H9 (cell line): ENCODE measurements around the gene CNGB1. TPM values are rescaled to one million over a fixed set of nuclear protein-coding genes. Genes with fewer than 3 reads are reported as not detected.
A peak's percentile ranks its signal among the peaks of the same experiment; 100 is the strongest.
"Not testable (repeated sequence)": the region's sequence is repeated elsewhere in the genome, so short reads cannot be mapped to it uniquely, and the experiment has no call there.

Experiments used
- DNase-seq: peaks from one replicate; pipeline ENCODE4 v3.0.0-alpha.2; 2017
- H2AFZ ChIP-seq: one replicate; pipeline ENCODE4 v1.6.1; 2013; ENCODE audit warnings: mild to moderate bottlenecking, low read length, control low read depth, moderate library complexity
- H2AK5ac ChIP-seq: 2 replicates; pipeline ENCODE4 v1.6.1; 2013; ENCODE audit warnings: low read length, control low read depth, mixed read lengths; ENCODE audit not compliant: insufficient read length
- H2BK120ac ChIP-seq: one replicate; pipeline ENCODE4 v1.6.1; 2013; ENCODE audit warnings: low read depth, mild to moderate bottlenecking, low read length, control low read depth, inconsistent platforms; ENCODE audit not compliant: poor library complexity, severe bottlenecking
- H2BK12ac ChIP-seq: 2 replicates; pipeline ENCODE4 v1.6.1; 2013; ENCODE audit warnings: low read length, control low read depth, mixed read lengths, low read depth; ENCODE audit not compliant: insufficient read length
- H2BK15ac ChIP-seq: 2 replicates; pipeline ENCODE4 v1.6.1; 2013; ENCODE audit warnings: low read depth, low read length, control low read depth
- H2BK20ac ChIP-seq: one replicate; pipeline ENCODE4 v1.6.1; 2013; ENCODE audit warnings: low read depth, mild to moderate bottlenecking, low read length, control low read depth, inconsistent platforms; ENCODE audit not compliant: poor library complexity, severe bottlenecking
- H2BK5ac ChIP-seq: 2 replicates; pipeline ENCODE4 v1.6.1; 2013; ENCODE audit warnings: low read length, control low read depth, mixed read lengths; ENCODE audit not compliant: insufficient read length
- H3K14ac ChIP-seq: 2 replicates; pipeline ENCODE4 v1.6.1; 2013; ENCODE audit warnings: low read length, control low read depth; ENCODE audit not compliant: insufficient read depth
- H3K18ac ChIP-seq: 2 replicates; pipeline ENCODE4 v1.6.1; 2013; ENCODE audit warnings: low read depth, mild to moderate bottlenecking, mixed read lengths, low read length, control low read depth; ENCODE audit not compliant: insufficient read length
- H3K23ac ChIP-seq: 2 replicates; pipeline ENCODE4 v1.6.1; 2013; ENCODE audit warnings: low read length, control low read depth, mixed read lengths, low read depth; ENCODE audit not compliant: insufficient read length
- H3K23me2 ChIP-seq: 2 replicates; pipeline ENCODE4 v1.6.1; 2013; ENCODE audit warnings: low read depth, mild to moderate bottlenecking, mixed read lengths, low read length, control low read depth; ENCODE audit not compliant: insufficient read length, poor library complexity, severe bottlenecking
- H3K27ac ChIP-seq: 2 replicates; pipeline ENCODE4 v1.5.1; 2013; ENCODE audit warnings: low read length, control low read depth, mixed read lengths, low read depth; ENCODE audit not compliant: insufficient read length
- H3K27me3 ChIP-seq: 2 replicates; pipeline ENCODE4 v1.6.1; 2013; ENCODE audit warnings: low read length, control low read depth, inconsistent platforms; ENCODE audit not compliant: insufficient read depth
- H3K4ac ChIP-seq: 2 replicates; pipeline ENCODE4 v1.6.1; 2013; ENCODE audit warnings: low read depth, mild to moderate bottlenecking, control low read depth, inconsistent platforms, low read length, moderate library complexity
- H3K4me1 ChIP-seq: 2 replicates; pipeline ENCODE4 v1.6.1; 2013; ENCODE audit warnings: low read length, control low read depth, inconsistent platforms; ENCODE audit not compliant: insufficient read depth
- H3K4me2 ChIP-seq: 2 replicates; pipeline ENCODE4 v1.6.1; 2013; ENCODE audit warnings: low read length, control low read depth, mixed read lengths; ENCODE audit not compliant: insufficient read length, insufficient read depth
- H3K56ac ChIP-seq: 2 replicates; pipeline ENCODE4 v1.6.1; 2013; ENCODE audit warnings: low read depth, mild to moderate bottlenecking, mixed read lengths, low read length, control low read depth; ENCODE audit not compliant: insufficient read length
- H3K79me1 ChIP-seq: 2 replicates; pipeline ENCODE4 v1.6.1; 2013; ENCODE audit warnings: low read depth, mild to moderate bottlenecking, moderate library complexity, low read length, control low read depth, inconsistent platforms; ENCODE audit not compliant: insufficient read depth, poor library complexity, severe bottlenecking
- H3K79me2 ChIP-seq: 2 replicates; pipeline ENCODE4 v1.6.1; 2013; ENCODE audit warnings: low read length, control low read depth, inconsistent platforms; ENCODE audit not compliant: insufficient read depth
- H3K9ac ChIP-seq: 2 replicates; pipeline ENCODE4 v1.6.1; 2013; ENCODE audit warnings: low read length, control low read depth, mixed read lengths; ENCODE audit not compliant: insufficient read length; ENCODE audit errors: extremely low read depth
- H3K9me3 ChIP-seq: one replicate; pipeline ENCODE4 v1.6.1; 2013; ENCODE audit warnings: low read depth, low read length, inconsistent platforms; ENCODE audit not compliant: control insufficient read depth
- H3T11ph ChIP-seq: one replicate; pipeline ENCODE4 v1.6.1; 2013; ENCODE audit warnings: mild to moderate bottlenecking, low read length, control low read depth, inconsistent platforms
- H4K20me1 ChIP-seq: one replicate; pipeline ENCODE4 v1.6.1; 2013; ENCODE audit not compliant: control insufficient read depth, insufficient read length, insufficient read depth
- H4K5ac ChIP-seq: 2 replicates; pipeline ENCODE4 v1.6.1; 2013; ENCODE audit warnings: low read depth, mild to moderate bottlenecking, mixed read lengths, low read length, control low read depth; ENCODE audit not compliant: insufficient read length
- H4K8ac ChIP-seq: replicated peaks from 2 replicates; pipeline ENCODE4 v1.6.1; 2013; ENCODE audit warnings: low read length, control low read depth, mixed read lengths, low read depth; ENCODE audit not compliant: insufficient read length
- H4K91ac ChIP-seq: 2 replicates; pipeline ENCODE4 v1.6.1; 2013; ENCODE audit warnings: low read depth, mild to moderate bottlenecking, moderate library complexity, mixed read lengths, low read length, control low read depth; ENCODE audit not compliant: insufficient read length
- H3K27ac Mint-ChIP-seq, 3 experiments: 2 replicates in 2 of 3; 3 replicates in 1 of 3; pipeline ENCODE4 v1.8.0; 2020 to 2021; ENCODE audit warnings: mixed read lengths in 3 of 3, mild to moderate bottlenecking in 1 of 3, moderate library complexity in 1 of 3
- H3K27me3 Mint-ChIP-seq: 2 replicates; pipeline ENCODE4 v1.8.0; 2021; ENCODE audit warnings: low read depth, mild to moderate bottlenecking, moderate library complexity, mixed read lengths
- H3K36me3 Mint-ChIP-seq, 3 experiments: 2 replicates in 2 of 3; 3 replicates in 1 of 3; pipeline ENCODE4 v1.8.0; 2020 to 2021; ENCODE audit warnings: low read depth in 3 of 3, mixed read lengths in 3 of 3; ENCODE audit not compliant: insufficient read depth in 1 of 3
- H3K4me1 Mint-ChIP-seq, 2 experiments: 2 replicates each; pipeline ENCODE4 v1.8.0; 2020; ENCODE audit warnings: mixed read lengths in 2 of 2
- H3K4me3 Mint-ChIP-seq, 2 experiments: 2 replicates in 1 of 2; 3 replicates in 1 of 2; pipeline ENCODE4 v1.8.0; 2020 to 2021; ENCODE audit warnings: mild to moderate bottlenecking in 2 of 2, mixed read lengths in 2 of 2, moderate library complexity in 1 of 2
- H3K9me3 Mint-ChIP-seq, 2 experiments: 2 replicates in 1 of 2; 3 replicates in 1 of 2; pipeline ENCODE4 v1.8.0; 2020; ENCODE audit warnings: mild to moderate bottlenecking in 2 of 2, mixed read lengths in 2 of 2, moderate library complexity in 1 of 2
- CTCF ChIP-seq: fragments of 200-600 bp; sonication (generic); conservative IDR thresholded peaks from 3 replicates; pipeline ENCODE4 v1.8.0; 2021; ENCODE audit warnings: antibody characterized with exemption, mild to moderate bottlenecking
- WGBS: extraction: QIAGEN DNeasy Blood & Tissue Kit; methylation state at CpG from one replicate; pipeline ENCODE4 v1.1.7; 2013; ENCODE audit warnings: missing lambda C conversion rate, low lambda C conversion rate, mixed read lengths; ENCODE audit not compliant: insufficient read length; ENCODE audit errors: extremely low coverage; 5-methylcytosine and 5-hydroxymethylcytosine counted together
- total RNA-seq: library from RNA; stranded (reverse); gene quantifications from 2 replicates; pipeline ENCODE4 v1.2.1, GENCODE V29; 2021

The CNGB1 gene
- total RNA-seq, 1 experiment from 2014 or later: not detected

GRCh38 chr16:57873218-57873617 lies 97.7 kb downstream of the CNGB1 start:
- H3K14ac ChIP-seq: no peak overlapping the region
- no peaks in the 10 kb centered on the region for H3K79me2 ChIP-seq
- H3K27ac ChIP-seq: no peak overlapping the region
- no CpG with 5 or more reads among the region's 11 CpGs for WGBS
- no peak overlapping the region for H2AK5ac ChIP-seq
- H3K4ac ChIP-seq: no peak overlapping the region; the same call in 1 of the 2 replicates
- H3K9ac ChIP-seq: no peak overlapping the region
- no peak overlapping the region for H2BK12ac ChIP-seq
- H2BK5ac ChIP-seq: no peak overlapping the region
- no peak overlapping the region for H3K18ac ChIP-seq
- no peaks in the 10 kb centered on the region for H3K4me1 ChIP-seq
- H3K27me3 ChIP-seq: no peaks in the 10 kb centered on the region
- no peak overlapping the region for H2BK120ac ChIP-seq
- no peaks in the 10 kb centered on the region for H3K23me2 ChIP-seq
- Mint-ChIP-seq H3K27ac (peak overlapping the region in 2 of 3 experiments; percentile 23 to 65; a peak in 1 of 7 replicates), H3K4me3 (peak overlapping the region; percentile 38; a peak in 3 of 5 replicates), H3K9me3 (no peaks in the 10 kb centered on the region), H3K4me1 (peaks cover 9 to 11% of the 10 kb centered on the region in 2 experiments), H3K27me3 (peaks cover 13% of the 10 kb centered on the region), H3K36me3 (no peaks in the 10 kb centered on the region)
- peak overlapping the region; percentile 61 for H2AFZ ChIP-seq
- no peak overlapping the region for H3T11ph ChIP-seq
- no peak overlapping the region for H2BK15ac ChIP-seq
- H4K5ac ChIP-seq: no peak overlapping the region
- no peak overlapping the region for H2BK20ac ChIP-seq
- no peak overlapping the region for H4K91ac ChIP-seq
- H4K8ac ChIP-seq: no peak overlapping the region
- no peak for TF ChIP-seq CTCF
- peak; percentile 86 for DNase-seq
- H3K23ac ChIP-seq: no peak overlapping the region
- H3K79me1 ChIP-seq: no peaks in the 10 kb centered on the region
- peak overlapping the region; percentile 43 for H3K4me2 ChIP-seq
- no peak overlapping the region for H3K56ac ChIP-seq
- no peaks in the 10 kb centered on the region for H3K9me3 ChIP-seq
- H4K20me1 ChIP-seq: no peaks in the 10 kb centered on the region

GRCh38 chr16:57872764-57873163 lies 98.2 kb downstream of the CNGB1 start:
- not testable (repeated sequence) for DNase-seq, H2AK5ac ChIP-seq, H3K27ac Mint-ChIP-seq, H2BK12ac ChIP-seq, H3K4ac ChIP-seq, H3K27me3 ChIP-seq, H3K9ac ChIP-seq, H3K4me1 ChIP-seq, H4K91ac ChIP-seq, H2BK15ac ChIP-seq, H3K79me2 ChIP-seq, H4K5ac ChIP-seq, H2BK5ac ChIP-seq, H2BK20ac ChIP-seq, H2AFZ ChIP-seq, H3K23ac ChIP-seq, H4K8ac ChIP-seq, H3K36me3 Mint-ChIP-seq, H3K56ac ChIP-seq, H3K14ac ChIP-seq, H3K79me1 ChIP-seq, H3K23me2 ChIP-seq, H3K27ac ChIP-seq, H3K9me3 Mint-ChIP-seq, H2BK120ac ChIP-seq, H3T11ph ChIP-seq, H4K20me1 ChIP-seq, H3K9me3 ChIP-seq, H3K18ac ChIP-seq
- Mint-ChIP-seq H3K27me3 (peaks cover 13% of the 10 kb centered on the region), H3K4me3 (peak overlapping the region in 1 of 2 experiments; percentile 38; a peak in 2 of 5 replicates), H3K4me1 (peaks cover 9 to 11% of the 10 kb centered on the region in 2 experiments)
- no CpG with 5 or more reads among the region's 12 CpGs for WGBS
- H3K4me2 ChIP-seq: peak overlapping the region; percentile 43
